GM18505 (cell line): ENCODE data around the gene EPHA3.
"Not testable (repeated sequence)": the region's sequence is repeated elsewhere in the genome, so short reads cannot be mapped to it uniquely, and the experiment has no call there.

ENCODE experiments used
- ATAC-seq: cut with Tn5 transposase; IDR thresholded peaks from one replicate; pipeline ENCODE4 v1.9.1; 2021; ENCODE audit not compliant: unreplicated experiment
- POLR2A ChIP-seq: IDR thresholded peaks from 4 replicates; pipeline ENCODE4 v1.6.1; 2011; ENCODE audit warnings: borderline replicate concordance; ENCODE audit not compliant: insufficient read depth, insufficient read length; ENCODE audit errors: extremely low read depth

The EPHA3 gene

GRCh38 chr3:89340408-89340807, 233.0 kb downstream of the EPHA3 start:
- no peak for ATAC-seq
- TF ChIP-seq POLR2A: no peak

- no peak for ATAC-seq
- TF ChIP-seq POLR2A: no peak
Measured at GRCh38 chr3:89344076-89344475, 236.7 kb downstream of the EPHA3 start.

GRCh38 chr3:89350935-89351334, 243.5 kb downstream of the EPHA3 start:
- ATAC-seq: not testable (repeated sequence)

- no peak for ATAC-seq
- no peak for TF ChIP-seq POLR2A
Measured at GRCh38 chr3:89353465-89353864, 246.0 kb downstream of the EPHA3 start.

GRCh38 chr3:89358281-89358680, 250.9 kb downstream of the EPHA3 start:
- ATAC-seq: no peak

GRCh38 chr3:89360156-89360555, 252.7 kb downstream of the EPHA3 start:
- ATAC-seq: no peak

More at GRCh38 chr3:89358281-89358680, 250.9 kb downstream of the EPHA3 start:
- no peak for TF ChIP-seq POLR2A

GRCh38 chr3:89362496-89362895, 255.1 kb downstream of the EPHA3 start:
- TF ChIP-seq POLR2A: no peak
- ATAC-seq: no peak

More at GRCh38 chr3:89360156-89360555, 252.7 kb downstream of the EPHA3 start:
- no peak for TF ChIP-seq POLR2A

- no peak for TF ChIP-seq POLR2A
- ATAC-seq: no peak
Measured at GRCh38 chr3:89363171-89363570, 255.8 kb downstream of the EPHA3 start.

- no peak for TF ChIP-seq POLR2A
- ATAC-seq: no peak
Measured at GRCh38 chr3:89364314-89364713, 256.9 kb downstream of the EPHA3 start.

GRCh38 chr3:89367166-89367565, 259.7 kb downstream of the EPHA3 start:
- no peak for ATAC-seq
- TF ChIP-seq POLR2A: no peak

GRCh38 chr3:89368846-89369245, 261.4 kb downstream of the EPHA3 start:
- no peak for ATAC-seq
- no peak for TF ChIP-seq POLR2A

GRCh38 chr3:89372456-89372855, 265.0 kb downstream of the EPHA3 start:
- ATAC-seq: no peak
- no peak for TF ChIP-seq POLR2A

GRCh38 chr3:89373434-89373833, 266.0 kb downstream of the EPHA3 start:
- no peak for TF ChIP-seq POLR2A
- ATAC-seq: no peak

GRCh38 chr3:89375451-89375850, 268.0 kb downstream of the EPHA3 start:
- ATAC-seq: no peak
- no peak for TF ChIP-seq POLR2A

- no peak for ATAC-seq
- TF ChIP-seq POLR2A: no peak
Measured at GRCh38 chr3:89380016-89380415, 272.6 kb downstream of the EPHA3 start.
